Measurements from ENCODE around the gene BAIAP2.

The BAIAP2 gene

DNA sequence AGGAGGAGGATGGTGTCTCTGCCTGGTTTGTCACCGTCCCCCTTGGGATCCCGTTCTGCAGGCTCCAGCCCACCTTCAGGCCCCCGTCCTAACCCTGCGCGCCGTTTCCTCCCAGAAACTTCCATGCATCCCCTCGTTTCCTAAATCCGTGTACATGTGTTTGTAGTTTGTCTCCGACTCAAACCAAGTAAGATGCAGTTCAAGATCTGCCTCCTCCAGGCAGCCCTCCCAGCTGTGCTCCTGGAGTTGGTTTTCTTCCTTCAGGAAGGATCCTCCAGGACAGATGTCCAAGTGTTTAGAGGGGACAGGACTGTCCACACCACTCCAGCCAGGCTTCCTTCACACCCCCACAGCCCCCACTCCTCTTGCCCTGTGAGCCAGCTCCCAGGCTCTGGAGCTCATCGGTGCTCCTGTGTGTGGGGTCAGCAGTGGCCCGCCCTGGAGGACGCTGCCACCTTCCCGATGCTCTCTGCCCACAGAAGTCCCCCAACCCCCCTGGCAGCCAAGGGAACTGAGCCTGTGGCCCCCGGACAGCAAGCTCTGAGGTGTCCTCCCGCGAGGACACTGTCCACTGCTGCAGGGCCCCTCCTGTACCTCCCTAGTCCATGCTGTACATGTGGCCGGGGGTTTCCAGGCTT is 11.3 kb downstream of the BAIAP2 start:
- Mint-ChIP-seq H3K27me3 (no peaks in the 10 kb centered on the region), H3K4me3 (no peak overlapping the region), H3K9me3 (no peaks in the 10 kb centered on the region), H3K27ac (no peak overlapping the region), H3K4me1 (ENCODE audit: low read depth) (peaks cover 14% of the 10 kb centered on the region), H3K36me3 (ENCODE audit: low read depth) (no peaks in the 10 kb centered on the region)
- no peak for DNase-seq

DNA sequence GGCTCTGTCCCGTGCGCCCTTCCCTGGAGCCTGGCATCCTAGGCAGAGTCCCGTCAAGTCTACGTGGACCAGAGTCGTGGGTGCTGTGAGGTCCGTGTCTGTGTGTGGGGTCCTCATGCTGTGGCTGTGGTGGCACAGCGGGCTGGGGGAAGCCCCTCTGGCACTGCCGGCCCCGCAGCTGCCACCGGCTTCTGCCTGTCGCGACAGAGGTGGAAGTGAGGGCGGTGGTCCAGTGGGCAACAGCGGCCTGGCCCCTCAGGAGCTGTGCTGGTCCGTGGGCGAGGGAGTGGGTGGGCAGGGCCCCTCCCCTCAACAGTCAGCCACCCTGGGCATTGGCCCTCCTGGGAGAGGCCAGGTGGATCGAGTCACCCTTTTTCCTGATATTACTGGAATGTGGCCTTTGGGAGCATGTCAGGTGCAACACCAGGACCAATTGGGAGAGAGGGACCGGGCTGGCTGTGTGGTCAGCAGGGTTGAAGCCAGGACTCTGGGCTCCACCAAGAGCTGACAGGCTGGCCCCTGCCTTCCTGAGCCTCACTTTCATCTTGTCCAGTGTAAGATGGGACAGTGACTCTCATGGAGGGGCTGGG is 11.9 kb downstream of the BAIAP2 start:
- Mint-ChIP-seq H3K4me1 (ENCODE audit: low read depth) (peaks cover 14% of the 10 kb centered on the region), H3K9me3 (no peaks in the 10 kb centered on the region), H3K4me3 (no peak overlapping the region), H3K27me3 (no peaks in the 10 kb centered on the region), H3K36me3 (ENCODE audit: low read depth) (no peaks in the 10 kb centered on the region), H3K27ac (no peak overlapping the region)
- no peak for DNase-seq

DNA sequence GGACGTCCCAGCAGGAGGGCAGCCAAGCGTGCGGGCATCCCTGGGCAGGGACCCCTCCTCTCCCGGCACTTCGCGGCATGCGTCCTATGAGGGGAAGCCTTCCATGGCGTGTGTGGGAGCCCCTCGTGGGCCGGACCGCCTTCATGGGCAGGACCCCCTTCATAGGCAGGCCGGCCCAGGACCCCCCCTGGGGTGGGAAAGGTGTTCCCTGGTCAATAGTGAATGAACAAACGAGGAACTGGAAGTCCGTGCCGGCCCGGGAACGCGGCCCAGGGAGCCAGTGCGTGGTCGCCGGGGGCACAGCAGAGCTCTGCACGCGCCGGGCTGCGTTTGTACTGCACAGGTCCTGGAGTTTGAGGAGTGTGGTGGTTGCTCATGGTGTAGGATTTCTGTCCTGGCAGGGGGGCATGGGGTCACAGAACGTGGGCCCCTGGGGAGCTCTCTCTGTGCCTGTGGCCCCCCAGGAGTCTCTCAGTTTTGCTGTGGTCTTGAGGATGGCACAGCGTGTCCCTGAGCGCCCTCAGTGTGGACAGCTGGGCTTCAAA is 13.9 kb downstream of the BAIAP2 start:
- Mint-ChIP-seq H3K4me1 (ENCODE audit: low read depth) (peaks cover 14% of the 10 kb centered on the region), H3K36me3 (ENCODE audit: low read depth) (no peaks in the 10 kb centered on the region), H3K4me3 (no peak overlapping the region), H3K9me3 (no peaks in the 10 kb centered on the region), H3K27ac (peak overlapping the region; percentile 65), H3K27me3 (no peaks in the 10 kb centered on the region)
- DNase-seq: no peak

DNA sequence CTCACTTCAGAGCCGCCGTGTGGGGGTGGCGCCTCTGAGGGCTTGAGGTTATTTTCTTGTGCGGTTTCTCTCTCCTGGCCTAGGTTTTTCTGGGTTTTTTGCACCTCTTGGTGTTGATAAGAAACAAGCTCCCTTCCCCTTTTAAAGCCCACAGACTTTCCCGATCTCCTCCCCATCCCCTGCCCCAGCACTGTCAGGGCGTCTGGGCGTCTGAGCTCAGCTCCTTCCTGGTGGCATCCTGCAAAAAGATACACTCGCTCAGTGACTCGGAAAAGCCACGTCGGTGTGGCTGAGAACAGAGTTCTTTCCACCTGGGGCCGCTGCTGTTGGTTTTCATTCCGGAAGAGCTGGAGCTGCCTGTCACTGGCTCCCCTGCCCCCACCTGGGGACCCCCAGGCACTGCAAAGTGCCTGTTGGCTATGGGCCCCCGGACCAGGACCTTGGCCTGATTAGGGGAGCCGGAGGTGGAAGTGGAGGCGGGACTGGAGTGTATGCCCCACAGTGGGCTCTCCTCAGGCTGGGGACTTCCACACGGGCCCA is 14.5 kb downstream of the BAIAP2 start:
- Mint-ChIP-seq H3K27ac (peak overlapping the region; percentile 65), H3K4me1 (ENCODE audit: low read depth) (peaks cover 14% of the 10 kb centered on the region), H3K9me3 (no peaks in the 10 kb centered on the region), H3K4me3 (no peak overlapping the region), H3K27me3 (no peaks in the 10 kb centered on the region), H3K36me3 (ENCODE audit: low read depth) (no peaks in the 10 kb centered on the region)
- no peak for DNase-seq

DNA sequence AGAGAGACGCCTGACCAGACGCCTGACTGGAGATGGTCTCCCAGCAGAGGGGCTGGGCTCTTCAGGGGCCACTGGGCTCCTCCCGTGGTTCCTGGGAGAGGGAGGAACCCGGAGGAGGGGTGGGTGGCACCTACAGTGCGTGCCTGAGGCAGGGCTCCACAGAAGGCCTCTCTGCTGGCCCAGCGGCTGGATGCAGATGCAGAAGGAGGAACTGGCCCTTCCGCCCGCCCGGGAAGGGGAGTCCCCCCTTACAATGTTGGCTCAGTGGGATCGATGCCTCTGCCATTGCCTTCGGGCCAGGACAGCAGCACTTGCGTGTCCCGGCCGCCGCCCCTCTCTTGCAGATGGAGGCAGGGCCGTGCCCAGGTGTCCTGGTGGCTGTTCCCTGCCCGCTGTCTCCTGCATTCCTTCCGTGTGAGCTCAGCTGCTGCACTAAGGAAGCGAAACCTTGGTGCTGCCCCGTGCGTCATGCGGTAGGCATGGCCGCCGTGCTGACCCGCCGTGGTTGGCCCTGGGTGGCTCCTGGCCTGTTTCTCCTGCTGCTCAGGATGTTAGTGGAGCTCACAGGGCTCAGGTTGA is 15.1 kb downstream of the BAIAP2 start:
- Mint-ChIP-seq H3K4me1 (ENCODE audit: low read depth) (peaks cover 14% of the 10 kb centered on the region), H3K4me3 (no peak overlapping the region), H3K27ac (no peak overlapping the region), H3K9me3 (no peaks in the 10 kb centered on the region), H3K27me3 (no peaks in the 10 kb centered on the region), H3K36me3 (ENCODE audit: low read depth) (no peaks in the 10 kb centered on the region)
- DNase-seq: no peak

DNA sequence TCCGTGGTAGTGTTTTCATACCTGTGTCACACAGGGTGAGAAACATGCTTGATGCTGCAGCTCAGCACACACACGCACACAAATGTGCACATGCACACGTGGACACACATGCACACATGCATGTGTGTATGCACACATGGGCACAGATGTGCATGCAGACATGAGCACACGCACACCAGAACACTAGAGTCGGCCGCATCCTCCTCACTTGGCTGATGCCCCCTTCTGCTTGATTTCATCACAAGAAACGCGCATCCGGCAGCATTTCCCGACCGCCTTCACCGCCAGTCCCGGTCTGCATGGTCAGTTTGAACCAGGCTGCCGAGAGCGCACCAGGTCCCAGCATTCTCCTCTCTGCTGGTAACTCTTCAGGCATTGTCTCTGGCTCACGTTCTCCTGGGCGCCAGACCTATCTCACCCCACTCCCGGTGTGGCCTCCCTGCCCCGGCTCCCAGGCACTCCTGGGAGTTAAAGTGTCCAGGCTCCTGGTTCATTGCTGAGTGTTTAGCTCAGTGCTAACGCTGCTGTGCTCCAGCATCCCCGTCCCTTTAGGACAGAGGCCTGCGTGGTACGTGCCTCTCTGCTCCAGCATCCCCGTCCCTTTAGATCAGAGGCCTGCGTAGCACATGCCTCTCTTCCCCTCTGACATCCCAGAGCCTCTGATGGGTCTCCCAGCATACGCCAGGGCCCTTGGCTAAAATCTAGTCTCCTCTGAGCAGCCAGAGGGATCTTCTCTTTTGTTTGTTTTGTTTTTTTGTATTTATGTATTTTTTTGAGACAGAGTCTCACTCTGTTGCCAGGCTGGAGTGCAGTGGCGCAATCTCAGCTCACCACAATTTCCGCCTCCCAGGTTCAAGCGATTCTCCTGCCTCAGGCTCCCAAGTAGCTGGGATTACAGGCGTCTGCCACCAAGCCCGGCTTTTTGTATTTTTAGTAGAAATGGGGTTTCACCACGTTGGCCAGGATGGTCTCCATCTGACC is 16.0 kb downstream of the BAIAP2 start:
- Mint-ChIP-seq H3K4me3 (no peak overlapping the region), H3K27me3 (no peaks in the 10 kb centered on the region), H3K4me1 (ENCODE audit: low read depth) (peaks cover 14% of the 10 kb centered on the region), H3K36me3 (ENCODE audit: low read depth) (no peaks in the 10 kb centered on the region), H3K27ac (no peak overlapping the region), H3K9me3 (no peaks in the 10 kb centered on the region)
- DNase-seq: no peak

DNA sequence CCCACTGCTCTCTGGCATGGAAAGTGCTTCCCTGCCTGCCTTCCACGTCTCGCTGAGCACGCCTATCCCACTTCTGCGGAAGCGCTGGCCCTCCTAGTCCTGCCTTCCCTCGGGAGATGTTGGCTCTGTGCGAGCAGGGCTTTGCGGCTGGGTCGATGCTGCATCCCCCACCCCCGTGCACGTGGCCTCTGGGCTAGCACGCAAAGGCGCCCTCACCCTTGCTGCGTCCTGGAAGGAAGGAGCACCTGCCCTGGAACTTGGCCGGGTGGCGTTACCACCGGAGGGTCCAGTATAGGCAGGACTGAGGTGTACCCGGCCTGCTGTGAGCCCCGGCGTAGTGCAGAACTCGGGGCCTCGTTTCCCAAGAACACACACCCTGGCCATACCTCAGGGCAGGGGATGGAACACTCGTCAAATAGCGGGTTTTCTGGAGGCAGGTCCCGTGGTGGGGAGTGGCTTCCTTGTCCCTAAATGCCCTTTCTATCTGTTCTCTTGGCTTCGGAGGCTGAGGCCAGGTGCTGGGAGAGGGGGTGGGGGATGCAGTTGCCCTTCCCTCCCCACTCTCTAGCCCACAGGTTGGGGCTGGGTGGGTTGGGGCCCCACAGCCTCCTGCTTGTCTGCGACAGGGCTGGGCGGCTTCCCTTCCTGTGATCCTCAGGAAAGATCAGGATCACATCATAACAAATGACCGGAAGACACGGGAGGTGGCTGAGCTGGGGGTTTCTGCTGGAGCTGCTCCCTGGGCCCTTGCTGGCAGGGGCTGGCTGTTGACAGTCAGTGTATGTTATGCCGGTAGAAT is 17.4 kb downstream of the BAIAP2 start:
- no peak for DNase-seq
- no peak overlapping the region for H3K4me3 Mint-ChIP-seq
- H3K27ac Mint-ChIP-seq: no peak overlapping the region
- H3K27me3 Mint-ChIP-seq: no peaks in the 10 kb centered on the region
- H3K9me3 Mint-ChIP-seq: no peaks in the 10 kb centered on the region
- H3K4me1 Mint-ChIP-seq (ENCODE audit: low read depth): peaks cover 14% of the 10 kb centered on the region
- H3K36me3 Mint-ChIP-seq (ENCODE audit: low read depth): no peaks in the 10 kb centered on the region

DNA sequence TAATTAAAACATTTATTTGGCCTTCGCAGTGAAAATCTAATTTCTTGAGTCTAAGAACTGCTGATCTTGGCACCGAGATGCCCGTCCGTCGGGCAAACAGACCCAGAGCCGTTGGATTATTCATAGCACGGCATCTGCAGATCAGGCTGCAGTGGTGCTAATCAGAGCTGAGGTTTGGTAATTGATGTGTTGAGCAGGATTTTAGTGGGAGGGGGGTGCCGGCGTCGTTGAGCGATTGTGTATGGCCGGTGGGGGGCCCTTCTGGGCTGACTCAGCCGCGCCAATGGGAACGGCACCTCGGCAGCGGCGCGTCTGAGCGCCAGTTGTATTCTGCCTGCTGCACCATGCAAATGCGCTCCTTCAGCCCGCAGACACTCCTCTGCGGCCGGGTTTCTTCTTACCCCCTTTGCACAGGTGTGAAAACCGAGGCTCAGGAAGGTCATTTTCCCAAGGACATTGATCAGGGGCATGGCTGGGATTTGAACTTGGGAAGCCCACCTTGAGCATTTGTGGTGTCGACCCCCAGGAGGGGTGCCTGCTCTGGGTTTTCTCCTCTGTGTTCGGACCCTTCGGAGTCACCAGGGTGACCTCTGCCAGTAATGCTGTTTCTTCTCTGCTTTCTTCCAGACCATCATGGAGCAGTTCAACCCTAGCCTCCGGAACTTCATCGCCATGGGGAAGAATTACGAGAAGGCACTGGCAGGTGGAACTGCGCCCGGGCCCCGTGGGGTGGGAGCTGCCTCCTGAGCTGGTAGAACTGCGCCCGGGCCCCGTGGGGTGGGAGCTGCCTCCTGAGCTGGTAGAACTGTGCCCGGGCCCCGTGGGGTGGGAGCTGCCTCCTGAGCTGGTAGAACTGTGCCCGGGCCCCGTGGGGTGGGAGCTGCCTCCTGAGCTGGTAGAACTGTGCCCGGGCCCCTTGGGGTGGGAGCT is 18.4 kb downstream of the BAIAP2 start:
- Mint-ChIP-seq H3K27me3 (no peaks in the 10 kb centered on the region), H3K4me3 (no peak overlapping the region), H3K36me3 (ENCODE audit: low read depth) (no peaks in the 10 kb centered on the region), H3K27ac (no peak overlapping the region), H3K4me1 (ENCODE audit: low read depth) (peaks cover 18% of the 10 kb centered on the region), H3K9me3 (no peaks in the 10 kb centered on the region)
- no peak for DNase-seq

DNA sequence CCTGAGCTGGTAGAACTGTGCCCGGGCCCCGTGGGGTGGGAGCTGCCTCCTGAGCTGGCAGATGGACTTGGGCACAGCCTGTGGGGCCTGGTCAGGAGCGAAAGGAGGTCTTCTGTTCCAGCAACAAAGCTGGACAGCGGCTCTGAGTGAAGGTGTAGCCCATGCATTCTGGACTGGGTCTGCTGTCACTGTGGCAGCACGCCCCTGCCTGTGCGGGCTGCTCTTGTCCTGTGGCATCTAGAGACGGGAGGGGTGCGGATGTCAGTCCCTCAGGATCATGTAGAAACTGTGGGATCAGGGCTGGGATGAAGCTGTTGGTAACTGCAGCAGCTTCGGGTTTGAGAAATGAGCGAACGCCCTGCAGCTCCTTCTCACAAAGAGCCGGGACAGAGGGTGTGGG is 19.4 kb downstream of the BAIAP2 start:
- no peak overlapping the region for H3K27ac Mint-ChIP-seq
- no peak overlapping the region for H3K4me3 Mint-ChIP-seq
- H3K9me3 Mint-ChIP-seq: no peaks in the 10 kb centered on the region
- DNase-seq: no peak
- peaks cover 10% of the 10 kb centered on the region for H3K4me1 Mint-ChIP-seq (ENCODE audit: low read depth)
- H3K27me3 Mint-ChIP-seq: no peaks in the 10 kb centered on the region
- H3K36me3 Mint-ChIP-seq (ENCODE audit: low read depth): no peaks in the 10 kb centered on the region

DNA sequence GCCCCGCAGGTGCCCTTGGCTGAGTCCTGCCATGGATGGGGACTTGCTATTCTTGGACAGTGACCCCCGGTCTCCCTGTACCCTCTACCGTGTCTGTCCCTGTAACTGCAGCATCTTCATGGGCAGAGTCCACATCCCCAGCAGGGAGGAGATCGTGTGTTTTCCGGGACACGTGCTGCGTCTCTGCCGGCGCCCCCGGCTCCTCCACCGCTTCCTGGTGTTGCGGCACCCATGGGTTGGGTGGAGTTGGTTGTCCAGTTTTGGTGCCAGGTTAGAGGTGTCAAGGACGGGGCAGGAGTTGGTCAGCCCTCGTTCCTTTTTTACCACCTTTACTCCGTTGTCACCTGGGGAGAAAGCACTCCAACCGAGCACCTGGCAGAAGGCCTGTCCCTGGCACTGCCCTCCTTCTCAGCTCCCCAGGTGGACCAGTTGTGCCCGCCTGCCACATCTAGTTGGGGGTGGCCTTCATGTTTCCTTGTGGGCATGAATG is 20.0 kb downstream of the BAIAP2 start:
- H3K4me3 Mint-ChIP-seq: no peak overlapping the region
- H3K27me3 Mint-ChIP-seq: no peaks in the 10 kb centered on the region
- H3K4me1 Mint-ChIP-seq (ENCODE audit: low read depth): peaks cover 5% of the 10 kb centered on the region
- H3K9me3 Mint-ChIP-seq: no peaks in the 10 kb centered on the region
- H3K36me3 Mint-ChIP-seq (ENCODE audit: low read depth): no peaks in the 10 kb centered on the region
- no peak overlapping the region for H3K27ac Mint-ChIP-seq
- DNase-seq: no peak

DNA sequence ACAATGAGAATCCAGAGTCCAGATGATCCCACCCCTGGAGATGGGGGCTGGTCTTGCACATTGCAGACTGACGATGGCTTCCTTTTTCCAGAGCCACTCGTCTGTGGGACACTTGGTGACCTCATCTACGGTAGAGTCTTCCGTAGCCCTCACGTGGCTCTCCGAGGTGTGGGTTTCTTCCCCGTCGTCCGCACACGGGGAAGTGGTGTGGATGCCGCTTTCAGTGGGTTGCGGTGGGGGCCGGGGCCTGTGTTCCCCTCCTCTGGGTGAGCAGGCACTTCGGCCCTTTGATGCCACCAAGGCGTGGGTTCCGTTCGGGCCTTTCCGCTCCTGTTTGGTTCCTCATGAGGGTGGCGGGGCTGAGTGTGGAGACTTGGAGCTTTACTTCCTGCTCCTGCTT is 21.4 kb downstream of the BAIAP2 start:
- no peaks in the 10 kb centered on the region for H3K27me3 Mint-ChIP-seq
- H3K4me1 Mint-ChIP-seq (ENCODE audit: low read depth): peaks cover 5% of the 10 kb centered on the region
- no peak overlapping the region for H3K4me3 Mint-ChIP-seq
- H3K9me3 Mint-ChIP-seq: no peaks in the 10 kb centered on the region
- no peaks in the 10 kb centered on the region for H3K36me3 Mint-ChIP-seq (ENCODE audit: low read depth)
- no peak overlapping the region for H3K27ac Mint-ChIP-seq
- no peak for DNase-seq

DNA sequence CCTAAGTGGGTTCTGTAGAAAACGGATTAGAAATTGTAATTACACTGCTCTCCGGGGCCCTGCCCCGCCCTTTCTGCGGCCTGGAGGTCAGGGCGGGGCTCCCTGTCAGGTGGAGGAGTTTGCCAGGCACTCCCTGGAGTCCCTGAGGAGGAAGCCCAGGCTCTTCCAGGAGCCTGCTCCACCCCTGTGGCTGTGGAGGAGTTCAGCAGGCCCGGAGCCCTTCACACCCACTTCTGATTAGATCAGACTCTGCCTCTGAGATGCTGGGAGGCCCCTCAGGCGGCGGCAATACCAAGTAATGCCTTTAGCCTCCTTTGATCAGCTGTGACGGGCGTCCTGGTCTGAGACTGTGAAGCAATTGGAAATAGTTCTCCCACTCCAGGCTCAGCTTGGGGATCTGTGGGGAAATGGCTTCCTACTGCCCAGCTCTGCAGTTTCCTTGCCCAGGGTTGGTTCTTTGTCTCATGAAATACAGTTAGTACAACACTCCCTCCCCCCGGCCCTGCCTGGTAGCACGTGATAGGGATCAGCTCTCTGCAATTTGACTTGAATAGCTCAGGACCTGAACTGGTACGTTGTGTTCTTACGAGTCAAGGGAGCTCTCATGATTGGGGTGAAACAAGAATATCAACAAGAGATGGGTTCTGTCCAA is 22.3 kb downstream of the BAIAP2 start:
- DNase-seq: no peak
- H3K4me3 Mint-ChIP-seq: no peak overlapping the region
- H3K27me3 Mint-ChIP-seq: no peaks in the 10 kb centered on the region
- no peak overlapping the region for H3K27ac Mint-ChIP-seq
- H3K36me3 Mint-ChIP-seq (ENCODE audit: low read depth): no peaks in the 10 kb centered on the region
- peaks cover 5% of the 10 kb centered on the region for H3K4me1 Mint-ChIP-seq (ENCODE audit: low read depth)
- no peaks in the 10 kb centered on the region for H3K9me3 Mint-ChIP-seq

Data from activated T-cell treated with anti-CD3 and anti-CD28 coated beads, Interleukin-2, amount 50 U/mL, for 24 hours (primary cell).